Cerebellar nuclear complex (tissue), 1 donor: Measurements from ENCODE around the gene DNAJC7.
"Not testable (repeated sequence)": the region's sequence is repeated elsewhere in the genome, so short reads cannot be mapped to it uniquely, and the experiment has no call there.

Experiments
- DNase-seq, 2 experiments: peaks; one replicate each; lab custom pipeline; 2025; lab: John Stamatoyannopoulos, UW

Gene DNAJC7

DNA sequence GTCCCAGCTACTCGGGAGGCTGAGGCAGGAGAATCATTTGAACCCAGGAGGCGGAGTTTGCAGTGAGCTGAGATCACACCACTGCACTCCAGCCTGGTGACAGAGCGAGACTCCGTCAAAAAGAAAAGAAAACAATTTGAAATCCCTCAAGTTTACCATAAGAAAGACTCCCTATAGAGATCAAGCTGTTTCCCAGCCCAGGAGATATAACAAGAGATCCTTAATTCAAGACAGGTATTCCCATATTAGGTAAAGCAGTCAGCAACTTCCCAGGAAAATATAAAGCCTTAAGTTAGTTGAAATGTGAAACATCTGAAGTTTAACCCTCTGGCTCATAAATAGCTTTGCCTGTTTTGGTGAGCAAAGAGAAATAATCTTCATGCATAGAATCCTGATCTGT, 4.9 kb downstream of the DNAJC7 start:
- not testable (repeated sequence) for DNase-seq

DNA sequence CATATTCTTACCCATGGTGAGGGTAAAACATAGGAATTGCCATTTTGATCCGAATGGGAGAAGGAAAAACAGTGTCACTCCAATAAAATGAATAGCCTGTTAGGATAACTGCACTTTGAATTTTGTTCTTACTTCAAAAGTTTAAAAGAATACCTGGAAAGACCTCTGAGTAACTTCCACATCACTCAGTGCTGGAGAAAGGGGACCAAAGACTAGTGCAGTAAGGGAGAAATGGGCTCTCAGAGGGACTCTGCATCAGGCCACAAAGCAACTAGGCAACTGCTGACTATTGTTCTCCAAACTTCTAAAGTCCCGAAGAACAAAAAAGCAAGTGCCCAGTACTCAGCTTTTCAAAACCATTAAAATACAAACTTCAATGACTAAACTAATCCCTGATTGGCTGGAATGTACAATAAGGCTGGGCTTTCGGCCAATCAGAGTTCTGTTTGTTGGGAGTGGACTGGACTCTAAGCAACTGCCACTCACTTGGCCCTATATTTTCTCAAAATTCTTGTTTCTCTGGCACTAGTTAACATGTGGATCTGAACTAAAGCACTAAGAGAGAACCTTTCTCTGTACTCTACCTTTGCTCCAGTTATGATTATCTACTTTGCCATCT, 6.2 kb downstream of the DNAJC7 start:
- no peak for DNase-seq

GRCh38 chr17:42010266-42010680, 7.0 kb downstream of the DNAJC7 start:
- not testable (repeated sequence) for DNase-seq

DNA sequence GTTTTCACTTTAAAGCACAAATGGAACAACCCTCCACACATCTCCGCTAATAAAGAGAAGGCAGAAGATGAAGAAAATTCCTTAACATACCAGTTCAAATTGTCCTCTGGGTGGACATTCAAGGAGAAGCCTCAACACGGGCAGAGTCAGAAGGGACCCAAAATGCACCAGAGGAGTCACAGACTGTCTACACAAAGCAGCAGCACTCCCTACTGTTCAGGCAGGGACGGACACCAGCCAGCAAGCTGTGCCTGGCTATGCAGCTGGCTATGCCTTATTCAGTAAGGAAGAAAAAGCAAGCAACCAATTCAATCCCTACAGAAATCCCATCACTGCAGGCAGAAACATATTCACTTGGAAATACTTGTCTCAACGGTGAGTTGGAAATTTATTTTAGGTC, 8.1 kb downstream of the DNAJC7 start:
- DNase-seq = no peak

DNA sequence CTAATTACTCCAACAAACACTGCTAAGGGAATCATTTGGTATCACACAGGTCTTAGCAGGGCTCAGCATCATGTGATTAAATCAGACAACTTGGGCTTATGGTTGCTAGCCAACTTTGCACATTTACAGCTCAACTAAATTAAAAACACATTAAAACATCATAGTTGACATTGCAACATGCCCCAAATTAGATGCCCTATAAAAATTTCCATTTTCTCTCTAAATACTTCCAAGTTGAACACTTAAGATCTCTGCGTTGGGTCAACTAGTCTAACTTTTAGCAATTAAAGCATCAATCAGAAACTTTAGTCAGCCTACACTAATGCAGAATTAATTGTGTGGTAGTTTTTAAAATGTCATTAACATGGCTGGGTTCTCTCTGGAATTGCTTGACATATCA, 12.1 kb downstream of the DNAJC7 start:
- DNase-seq = no peak

- DNase-seq = no peak
These were observed 14.4 kb downstream of the DNAJC7 start for GRCh38 chr17:42002792-42003301.

DNA sequence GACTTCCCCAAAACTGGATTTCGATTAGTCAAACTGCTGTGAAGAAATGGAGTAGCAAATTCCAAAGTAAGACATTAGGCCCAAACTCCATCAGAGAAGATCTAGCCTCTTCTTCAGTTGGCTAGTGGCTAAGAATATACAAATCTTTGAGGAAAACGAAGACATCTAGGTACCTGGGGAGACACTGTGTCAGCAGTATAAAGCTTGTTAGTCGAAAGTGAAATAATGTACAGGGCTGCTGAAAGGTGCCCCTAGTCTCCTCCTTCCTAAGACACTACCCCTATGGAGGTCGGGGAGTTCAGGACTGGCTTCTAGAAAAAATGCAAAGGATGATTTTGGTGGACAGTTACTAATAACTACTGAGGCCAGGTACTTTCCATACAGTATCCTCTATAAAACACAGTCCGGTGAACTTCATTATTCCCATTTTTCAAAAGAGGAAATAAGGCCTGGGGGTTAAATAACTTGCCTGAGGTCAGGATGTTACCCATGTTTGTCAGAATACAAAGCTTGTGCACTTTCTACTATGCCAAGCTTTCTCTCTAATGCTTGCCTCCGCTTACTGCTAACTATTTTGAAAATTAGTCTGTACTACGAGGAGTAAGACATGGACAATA, 15.0 kb downstream of the DNAJC7 start:
- no peak for DNase-seq

DNA sequence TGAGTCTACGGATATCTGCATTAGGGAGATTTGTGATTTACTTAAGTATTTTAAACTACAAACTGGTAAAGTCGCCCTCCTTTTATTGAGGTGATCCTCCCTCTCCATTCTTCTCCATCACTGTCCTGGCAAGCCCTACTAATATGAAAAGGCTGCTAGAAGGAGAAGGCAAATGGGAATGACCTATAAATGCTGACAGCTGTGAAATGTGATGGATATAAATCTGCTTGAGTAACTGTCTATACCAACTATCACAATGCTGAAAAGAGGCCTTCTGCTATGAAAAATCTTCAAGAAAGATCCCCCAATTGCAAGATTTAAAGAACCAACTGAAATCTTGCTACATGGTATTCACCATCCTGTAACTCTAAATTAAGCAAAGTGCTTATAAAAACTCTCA, 15.5 kb downstream of the DNAJC7 start:
- no peak for DNase-seq

GRCh38 chr17:42000413-42001133, 16.7 kb downstream of the DNAJC7 start:
- no peak for DNase-seq

GRCh38 chr17:41998497-41998896, 18.7 kb downstream of the DNAJC7 start:
- no peak for DNase-seq

GRCh38 chr17:41996855-41997164, 20.4 kb downstream of the DNAJC7 start:
- no peak for DNase-seq

DNA sequence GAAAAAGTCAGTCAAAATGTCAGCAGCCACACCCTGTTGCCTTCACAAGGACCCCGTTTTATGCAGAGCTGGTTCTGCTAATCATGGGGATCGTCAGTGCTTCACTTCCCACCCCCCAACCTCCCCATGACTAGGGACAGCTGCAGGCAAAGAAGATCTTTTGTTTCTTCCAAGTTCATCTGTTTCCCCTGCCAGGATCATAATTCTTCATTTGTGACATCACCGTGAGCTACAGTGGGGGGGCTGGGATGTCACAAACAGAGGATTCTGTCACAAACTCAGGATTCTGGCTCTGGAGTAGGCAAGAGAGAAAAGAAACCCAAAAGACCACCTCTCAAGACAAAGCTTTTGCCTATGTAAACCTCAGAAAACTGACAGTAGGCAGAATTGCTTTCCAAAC, 24.7 kb downstream of the DNAJC7 start:
- no peak for DNase-seq

- no peak for DNase-seq
These were observed 27.4 kb downstream of the DNAJC7 start for GRCh38 chr17:41989702-41990419.

DNA sequence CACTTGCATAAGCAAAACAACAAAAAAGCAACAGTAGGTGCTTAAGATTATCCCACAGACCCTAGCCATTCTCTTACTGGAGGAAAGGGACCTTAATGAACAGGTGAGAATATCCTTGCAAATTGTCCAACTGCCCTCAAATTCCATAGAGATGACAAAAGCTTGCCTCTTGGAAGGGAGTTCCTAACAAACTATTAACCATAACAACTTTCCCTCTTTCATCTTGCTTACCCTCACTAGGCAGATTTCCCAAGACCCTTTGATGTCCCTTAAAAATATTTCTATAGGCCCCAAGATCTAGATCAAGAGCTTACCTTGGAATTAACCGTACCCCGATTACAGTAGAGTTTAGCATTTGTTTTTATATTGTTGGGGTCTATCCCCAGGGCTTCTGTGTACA, 28.8 kb downstream of the DNAJC7 start:
- no peak for DNase-seq

GRCh38 chr17:41987642-41988041, 29.6 kb downstream of the DNAJC7 start:
- DNase-seq = no peak

DNA sequence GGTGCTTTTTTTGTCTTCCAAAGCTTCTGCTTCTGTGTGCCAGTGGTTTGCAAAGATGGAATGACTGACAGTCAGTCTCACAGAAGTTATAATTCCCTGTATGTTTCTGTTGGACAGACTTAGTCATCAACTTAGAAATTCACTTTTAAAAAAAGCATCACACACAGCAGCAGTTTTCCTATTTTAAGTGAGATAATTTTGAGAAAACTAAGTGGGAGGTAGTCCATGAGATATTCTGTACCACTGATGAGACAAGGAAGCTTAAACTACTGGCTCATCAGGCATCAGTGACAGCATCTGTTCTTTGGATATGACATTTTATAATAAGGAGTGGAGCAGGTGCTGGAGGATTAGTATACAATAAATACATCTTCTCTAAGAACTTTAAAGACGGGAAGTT, 30.6 kb downstream of the DNAJC7 start:
- no peak for DNase-seq

GRCh38 chr17:41985919-41986318, 31.3 kb downstream of the DNAJC7 start:
- DNase-seq = no peak

DNA sequence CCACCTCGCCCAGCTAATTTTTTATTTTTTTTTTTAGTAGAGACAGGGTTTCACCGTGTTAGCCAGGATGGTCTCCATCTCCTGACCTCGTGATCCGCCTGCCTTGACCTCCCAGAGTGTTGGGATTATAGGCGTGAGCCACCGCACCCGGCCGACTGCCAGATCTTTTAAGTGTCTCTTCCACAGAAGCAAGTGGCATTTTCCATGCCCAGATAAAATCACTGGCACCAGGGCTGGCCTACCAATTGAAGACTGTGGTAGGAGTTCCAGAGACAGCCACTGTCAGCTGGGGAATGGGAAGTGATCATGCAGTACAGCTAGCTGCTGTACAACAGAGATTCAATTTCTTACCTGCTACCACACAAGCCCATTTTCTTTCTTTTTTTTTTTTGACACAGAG, 32.8 kb downstream of the DNAJC7 start:
- no peak for DNase-seq

- DNase-seq = no peak
These were observed 35.0 kb downstream of the DNAJC7 start for GRCh38 chr17:41982026-41982760.

- no peak for DNase-seq
These were observed 39.2 kb downstream of the DNAJC7 start for GRCh38 chr17:41977991-41978390.

DNA sequence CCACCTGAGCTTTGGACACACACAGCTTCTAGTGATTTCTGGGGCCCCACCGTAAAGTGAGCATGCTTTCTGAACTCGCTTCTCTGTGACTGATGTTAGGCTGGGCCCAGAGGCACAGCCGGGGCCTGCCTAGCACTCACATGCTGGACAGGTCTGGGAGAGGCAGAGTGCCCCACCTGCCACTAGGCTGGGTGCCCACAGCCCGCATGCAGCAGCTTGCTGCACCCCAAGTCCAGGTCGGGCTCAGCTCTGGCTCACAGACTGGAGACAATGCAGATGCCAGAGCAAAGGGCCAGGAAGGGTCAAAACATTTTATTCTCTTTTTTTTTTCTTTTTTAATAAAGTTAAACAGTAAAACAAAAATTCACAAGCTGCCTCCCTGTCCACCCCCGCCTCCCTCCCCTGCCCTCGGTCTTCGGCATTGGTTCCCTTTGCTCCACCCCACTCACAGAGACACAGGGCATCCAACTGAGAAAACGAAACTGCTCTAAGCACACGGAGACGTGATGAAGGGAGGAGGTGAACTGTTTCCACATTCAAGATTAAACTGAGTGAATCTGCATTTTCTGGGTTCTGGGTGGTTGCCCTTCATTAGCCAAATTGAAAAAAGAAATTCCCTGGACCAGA, 41.0 kb downstream of the DNAJC7 start:
- no peak for DNase-seq
